UCSD-AML1 (cell line): Measurements from ENCODE around the gene TRAF2.

Source experiments
- DNase-seq: peaks from one replicate; lab custom pipeline; 2025; ENCODE audit not compliant: unreplicated experiment; lab: John Stamatoyannopoulos, UW

Gene TRAF2

DNA sequence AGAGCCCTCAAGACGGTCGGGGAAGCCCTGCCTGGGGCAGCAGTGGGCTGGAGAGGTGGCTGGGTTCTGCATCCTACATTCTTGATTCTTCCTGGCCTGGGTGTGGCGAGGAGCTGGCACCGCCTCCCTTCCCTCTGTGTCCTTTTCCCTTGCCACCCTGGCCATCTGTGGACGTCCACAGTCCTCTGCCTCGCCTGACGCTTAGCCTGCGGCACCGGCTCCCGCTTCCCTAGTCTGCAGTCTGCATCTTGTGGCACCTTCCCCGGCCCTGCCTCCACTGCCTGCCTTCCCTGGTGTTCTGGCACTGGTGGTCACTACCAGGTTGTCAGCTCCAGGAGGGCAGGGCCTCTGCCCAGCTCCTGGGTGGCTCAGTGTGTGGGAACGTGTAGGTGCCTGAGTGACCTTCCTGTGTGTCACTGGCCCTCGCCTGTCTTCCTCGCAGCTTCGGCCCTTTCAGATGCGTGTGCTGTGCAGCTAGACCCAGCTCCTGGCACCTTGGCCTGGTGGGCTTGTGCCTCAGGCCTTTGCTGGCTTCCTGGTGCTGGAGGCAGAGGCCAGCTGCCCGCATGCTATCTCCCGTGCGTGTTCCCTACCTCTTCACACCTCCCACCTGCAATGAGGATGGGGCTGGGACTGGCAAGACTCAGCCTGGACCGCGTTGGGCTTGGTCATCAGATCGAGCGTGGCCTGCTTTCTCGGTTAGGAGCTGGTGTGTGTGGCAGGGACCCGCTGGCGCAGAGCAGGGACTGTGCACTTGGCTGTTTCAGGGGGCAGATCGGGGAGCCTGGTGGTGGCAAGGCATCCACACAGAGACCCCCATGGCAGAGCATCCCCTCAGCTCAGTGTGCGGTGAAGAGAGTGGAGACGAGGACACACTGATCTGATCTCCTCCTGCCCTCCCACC lies 20.9 kb downstream of the TRAF2 start:
- no peak for DNase-seq

DNA sequence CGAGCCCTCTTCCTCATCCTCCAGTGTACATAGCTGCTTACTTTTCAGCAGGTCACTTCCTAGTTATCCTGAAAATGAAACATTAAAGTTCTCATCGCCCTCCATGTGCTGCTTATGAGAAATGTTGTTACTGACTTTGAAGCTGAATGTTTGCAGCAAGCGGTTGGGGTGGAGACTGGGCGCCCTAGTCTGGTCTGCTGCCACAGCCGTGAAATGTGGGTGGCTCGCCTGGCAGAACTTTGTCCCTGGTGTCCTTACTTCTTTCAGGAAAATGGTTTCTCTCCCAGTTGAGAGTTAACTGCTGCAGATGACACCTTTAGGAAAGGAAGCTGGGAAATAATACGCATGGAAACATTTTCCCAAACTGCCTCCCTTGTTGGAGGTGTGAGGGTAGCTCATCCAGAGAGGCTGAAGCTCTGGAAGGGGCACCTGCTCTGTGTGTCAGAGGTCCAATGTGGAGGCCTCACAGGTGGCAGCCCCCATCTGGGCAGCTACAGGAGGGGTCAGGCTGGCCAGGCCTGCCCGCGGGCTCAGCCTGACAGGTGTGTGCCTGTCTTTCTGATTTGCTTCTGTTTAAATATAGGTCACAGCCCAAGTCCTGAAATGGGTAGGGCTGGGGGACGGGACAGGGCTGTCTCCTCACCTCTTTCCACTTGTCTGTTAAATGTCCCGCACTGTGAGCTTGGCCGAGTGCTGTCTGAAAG lies 24.0 kb downstream of the TRAF2 start:
- DNase-seq, result no peak

- DNase-seq, result no peak
Measured at GRCh38 chr9:136910901-136911245, 24.6 kb downstream of the TRAF2 start.

GRCh38 chr9:136913701-136914438 lies 27.6 kb downstream of the TRAF2 start:
- peak; percentile 52 for DNase-seq

DNA sequence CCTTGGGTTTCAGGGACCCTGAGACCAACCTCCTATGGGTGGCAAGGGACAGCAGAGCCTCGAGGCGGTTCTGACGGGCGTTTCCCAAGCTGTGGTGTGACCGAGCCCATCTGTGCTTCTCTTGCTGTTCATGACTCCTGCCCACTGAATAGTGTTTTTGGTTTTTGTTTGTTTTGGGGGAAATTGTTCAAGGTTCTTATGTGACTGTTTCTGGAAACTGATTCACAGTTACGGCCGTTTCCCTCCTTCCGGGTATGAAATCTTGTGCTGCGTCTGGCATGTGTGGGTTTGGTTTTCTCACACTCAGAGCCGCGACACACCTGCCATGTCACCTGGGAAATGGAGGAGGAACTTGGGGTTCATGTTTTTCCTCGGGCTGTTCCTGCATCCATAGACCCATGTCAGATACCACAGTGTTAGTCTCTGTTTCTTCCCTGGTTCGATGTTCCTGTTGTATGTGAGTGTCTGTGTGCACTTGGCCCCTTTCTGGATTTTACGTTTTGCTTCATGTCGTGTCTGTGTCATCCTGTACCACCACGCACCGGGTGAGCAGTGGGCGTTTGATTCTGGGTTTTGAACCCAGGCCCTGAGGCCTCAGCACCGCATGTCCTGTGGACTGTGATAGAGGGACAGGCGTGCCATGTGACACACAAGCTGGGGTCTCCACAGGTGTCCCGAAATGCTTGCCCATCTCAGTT lies 29.5 kb downstream of the TRAF2 start:
- DNase-seq, result no peak

DNA sequence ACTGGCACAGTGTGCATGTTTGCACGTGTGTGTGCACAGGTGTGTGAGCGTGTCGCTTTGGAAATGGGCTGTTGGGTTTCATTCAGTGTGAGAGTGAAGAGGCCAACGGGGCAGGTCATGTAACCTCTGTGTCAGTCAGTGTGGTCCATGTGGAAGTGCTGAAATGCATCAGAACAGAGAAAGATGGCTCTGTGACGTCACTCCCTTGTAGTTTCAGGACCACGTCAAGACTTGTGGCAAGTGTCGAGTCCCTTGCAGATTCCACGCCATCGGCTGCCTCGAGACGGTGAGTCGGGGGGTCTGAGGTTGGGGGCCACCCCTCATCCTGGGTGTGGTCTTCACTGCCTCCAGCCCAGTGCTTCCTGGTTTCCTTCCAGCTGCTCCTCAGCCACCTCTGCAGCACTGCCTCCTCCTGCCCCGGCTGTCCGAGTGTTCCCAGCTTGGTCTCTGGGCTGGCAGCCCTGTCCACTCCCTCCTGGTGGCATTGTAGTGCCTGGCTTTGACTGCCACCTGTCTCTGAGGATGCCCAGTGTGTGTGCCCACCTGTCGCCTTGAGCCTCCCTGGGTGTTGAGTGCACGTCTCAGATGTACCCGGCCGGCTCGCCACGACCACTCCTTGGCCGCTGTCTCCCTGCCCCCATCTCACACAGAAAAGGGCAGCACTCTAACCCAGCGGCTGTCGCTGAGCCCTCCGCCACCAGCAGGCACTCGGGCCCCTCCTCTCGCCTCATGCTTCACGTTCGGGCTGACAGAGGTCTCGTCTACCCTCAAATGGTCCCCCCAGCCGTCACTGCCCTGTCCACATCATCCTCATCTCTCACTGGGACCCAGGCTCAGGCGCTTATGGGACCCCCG lies 30.2 kb downstream of the TRAF2 start:
- no peak for DNase-seq

DNA sequence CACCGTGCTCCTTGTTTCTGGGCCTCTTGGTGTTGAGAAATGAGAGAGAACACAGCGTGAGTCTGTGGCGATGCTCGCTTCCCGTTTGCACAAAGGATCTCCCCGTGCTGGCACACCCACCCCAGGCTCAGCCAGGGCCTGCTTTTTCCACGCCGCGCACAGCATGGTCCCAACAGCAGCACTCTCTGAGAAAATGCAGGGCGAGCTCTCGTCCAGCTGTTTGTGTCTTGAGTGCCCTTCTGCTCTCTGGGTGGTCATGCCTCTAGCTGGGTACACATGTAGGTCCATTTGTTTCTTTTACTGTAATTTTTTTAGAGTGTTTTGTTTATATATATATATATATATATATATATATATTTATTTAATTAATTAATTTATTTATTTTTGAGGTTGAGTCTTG lies 31.6 kb downstream of the TRAF2 start:
- DNase-seq, result no peak

GRCh38 chr9:136920069-136920468 lies 33.8 kb downstream of the TRAF2 start:
- DNase-seq, result no peak

DNA sequence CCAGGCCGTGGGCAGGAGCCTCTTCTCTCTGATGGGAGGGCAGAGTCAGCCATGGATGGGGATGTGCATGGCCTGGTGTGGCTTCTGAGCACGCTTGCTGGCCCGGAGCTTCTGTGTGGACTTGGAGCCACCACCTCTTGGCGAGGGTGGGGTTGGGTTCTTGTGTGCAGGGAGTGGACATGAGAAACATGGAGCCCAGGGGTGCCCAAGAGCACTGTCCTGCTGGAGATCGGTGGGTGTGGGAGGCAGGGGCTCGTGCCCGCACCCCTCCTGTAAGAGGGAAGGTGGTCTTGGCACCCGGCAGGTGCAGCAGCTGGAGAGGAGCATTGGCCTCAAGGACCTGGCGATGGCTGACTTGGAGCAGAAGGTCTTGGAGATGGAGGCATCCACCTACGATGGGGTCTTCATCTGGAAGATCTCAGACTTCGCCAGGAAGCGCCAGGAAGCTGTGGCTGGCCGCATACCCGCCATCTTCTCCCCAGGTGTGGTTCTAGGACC lies 34.5 kb downstream of the TRAF2 start:
- no peak for DNase-seq

- DNase-seq, result no peak
Measured at GRCh38 chr9:136921307-136921706, 35.0 kb downstream of the TRAF2 start.

- no peak for DNase-seq
Measured at GRCh38 chr9:136921718-136922117, 35.4 kb downstream of the TRAF2 start.

GRCh38 chr9:136922540-136922939 lies 36.2 kb downstream of the TRAF2 start:
- DNase-seq, result no peak

GRCh38 chr9:136923881-136924280 lies 37.6 kb downstream of the TRAF2 start:
- no peak for DNase-seq

GRCh38 chr9:136925414-136926153 lies 39.3 kb downstream of the TRAF2 start:
- no peak for DNase-seq

DNA sequence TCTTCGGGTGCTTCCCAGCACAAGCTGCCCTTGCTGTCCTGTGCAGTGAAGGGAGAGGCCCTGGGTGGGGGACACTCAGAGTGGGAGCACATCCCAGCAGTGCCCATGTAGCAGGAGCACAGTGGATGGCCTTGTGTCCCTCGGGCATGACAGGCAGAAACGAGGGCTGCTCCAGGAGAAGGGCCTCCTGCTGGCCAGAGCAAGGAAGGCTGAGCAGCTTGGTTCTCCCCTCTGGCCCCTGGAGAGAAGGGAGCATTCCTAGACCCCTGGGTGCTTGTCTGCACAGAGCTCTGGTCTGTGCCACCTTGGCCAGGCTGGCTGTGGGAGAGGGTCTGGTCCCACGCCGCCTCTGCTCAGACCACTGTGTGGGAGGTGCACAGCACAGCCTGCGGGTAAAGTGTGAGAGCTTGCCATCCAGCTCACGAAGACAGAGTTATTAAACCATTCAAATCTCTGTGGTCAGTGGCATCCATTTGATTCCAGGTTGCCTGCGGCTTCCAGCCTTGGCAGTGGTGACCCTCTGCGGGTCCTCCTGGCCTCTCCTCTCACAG lies 39.9 kb downstream of the TRAF2 start:
- DNase-seq, result no peak

DNA sequence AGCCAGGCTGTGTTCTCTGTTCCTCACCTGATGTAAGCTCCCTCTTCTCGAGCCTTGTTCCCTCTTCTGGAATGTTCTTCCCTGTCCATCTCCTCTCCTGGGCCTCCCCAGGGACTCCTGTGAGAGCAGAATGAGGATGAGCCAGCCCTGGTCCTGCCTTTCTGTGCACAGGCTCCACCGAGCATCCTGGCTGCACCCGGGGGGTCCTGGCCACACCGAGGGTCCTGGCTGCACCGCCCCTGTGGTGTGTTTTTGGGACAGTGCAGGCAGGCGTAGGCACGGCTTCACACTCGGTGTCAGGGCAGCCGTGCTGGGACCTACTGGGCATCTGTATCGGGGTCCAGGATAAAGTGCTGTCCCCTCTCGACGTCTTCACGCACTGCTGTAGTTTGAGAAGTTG lies 40.4 kb downstream of the TRAF2 start:
- no peak for DNase-seq

- no peak for DNase-seq
Measured at GRCh38 chr9:136927343-136928271, 41.3 kb downstream of the TRAF2 start.

GRCh38 chr9:136928591-136928990 lies 42.3 kb downstream of the TRAF2 start:
- DNase-seq, result no peak
